SK-N-DZ (cell line): ENCODE measurements around the gene EPS8L2.

Experiments used
- DNase-seq: peaks from one replicate; pipeline ENCODE4 v3.0.0-alpha.2; 2015; ENCODE audit warnings: low spot score

The EPS8L2 gene

GRCh38 chr11:774873-775592, 69.0 kb downstream of the EPS8L2 start:
- DNase-seq: no peak

- no peak for DNase-seq
Measured at GRCh38 chr11:776263-776560, 70.2 kb downstream of the EPS8L2 start.

GRCh38 chr11:776561-777287, 70.7 kb downstream of the EPS8L2 start:
- DNase-seq: no peak
